ENCODE data around the gene VWA2. TPM values are rescaled to one million over a fixed set of nuclear protein-coding genes. Genes with fewer than 3 reads are reported as not detected.
A peak's percentile ranks its signal among the peaks of the same experiment; 100 is the strongest.

Gene VWA2
- total RNA-seq, 1 donor from 2014 or later, result not detected

DNA sequence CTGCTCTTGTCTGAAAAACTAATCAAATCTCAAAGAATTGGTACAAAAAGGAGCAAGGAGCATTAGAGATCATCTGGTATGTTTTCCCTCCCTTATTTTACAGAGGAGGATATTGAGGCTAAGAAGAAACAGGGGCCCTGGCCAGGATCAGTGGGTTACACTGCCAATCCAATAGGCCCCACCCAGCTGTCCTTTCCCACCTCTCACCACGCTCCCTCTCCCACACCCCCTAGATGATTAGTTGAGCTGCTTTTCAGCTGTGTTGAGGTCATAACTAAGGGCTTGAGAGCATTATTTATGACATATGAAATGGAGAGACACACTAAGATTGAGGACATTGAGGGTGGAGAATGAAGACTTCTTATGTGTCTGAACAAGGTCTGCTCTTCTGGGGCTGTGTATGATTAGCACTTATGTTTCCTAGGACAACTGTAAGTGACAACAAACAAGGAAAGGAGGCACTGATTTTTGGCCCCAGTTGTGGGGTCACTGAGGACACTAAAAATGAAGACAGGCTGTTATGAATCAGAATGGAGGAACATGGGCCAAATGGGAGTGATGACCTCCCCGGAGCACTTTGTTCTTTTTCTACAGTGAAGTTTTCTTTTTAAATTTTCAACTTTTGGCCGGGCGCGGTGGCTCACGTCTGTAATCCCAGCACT, 26.5 kb downstream of the VWA2 start:
- TF ChIP-seq, protein P1, sequence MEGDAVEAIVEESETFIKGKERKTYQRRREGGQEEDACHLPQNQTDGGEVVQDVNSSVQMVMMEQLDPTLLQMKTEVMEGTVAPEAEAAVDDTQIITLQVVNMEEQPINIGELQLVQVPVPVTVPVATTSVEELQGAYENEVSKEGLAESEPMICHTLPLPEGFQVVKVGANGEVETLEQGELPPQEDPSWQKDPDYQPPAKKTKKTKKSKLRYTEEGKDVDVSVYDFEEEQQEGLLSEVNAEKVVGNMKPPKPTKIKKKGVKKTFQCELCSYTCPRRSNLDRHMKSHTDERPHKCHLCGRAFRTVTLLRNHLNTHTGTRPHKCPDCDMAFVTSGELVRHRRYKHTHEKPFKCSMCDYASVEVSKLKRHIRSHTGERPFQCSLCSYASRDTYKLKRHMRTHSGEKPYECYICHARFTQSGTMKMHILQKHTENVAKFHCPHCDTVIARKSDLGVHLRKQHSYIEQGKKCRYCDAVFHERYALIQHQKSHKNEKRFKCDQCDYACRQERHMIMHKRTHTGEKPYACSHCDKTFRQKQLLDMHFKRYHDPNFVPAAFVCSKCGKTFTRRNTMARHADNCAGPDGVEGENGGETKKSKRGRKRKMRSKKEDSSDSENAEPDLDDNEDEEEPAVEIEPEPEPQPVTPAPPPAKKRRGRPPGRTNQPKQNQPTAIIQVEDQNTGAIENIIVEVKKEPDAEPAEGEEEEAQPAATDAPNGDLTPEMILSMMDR (IDR thresholded peaks at IDR 0.05; ENCODE audit: borderline replicate concordance), result no peak
- Histone ChIP-seq H3K4me3 (no peak overlapping the region), H3K4me1 (peaks cover 46% of the 10 kb centered on the region), H3K36me3 (no peaks in the 10 kb centered on the region), H3K27me3 (ENCODE audit: low read depth) (no peaks in the 10 kb centered on the region), H3K9me3 (replicated peaks) (no peaks in the 10 kb centered on the region), H3K27ac (replicated peaks) (peak overlapping the region; percentile 87)
- DNase-seq, result peak; percentile 55
- intact Hi-C loops (cut with micrococcal nuclease), result no loop called here

DNA sequence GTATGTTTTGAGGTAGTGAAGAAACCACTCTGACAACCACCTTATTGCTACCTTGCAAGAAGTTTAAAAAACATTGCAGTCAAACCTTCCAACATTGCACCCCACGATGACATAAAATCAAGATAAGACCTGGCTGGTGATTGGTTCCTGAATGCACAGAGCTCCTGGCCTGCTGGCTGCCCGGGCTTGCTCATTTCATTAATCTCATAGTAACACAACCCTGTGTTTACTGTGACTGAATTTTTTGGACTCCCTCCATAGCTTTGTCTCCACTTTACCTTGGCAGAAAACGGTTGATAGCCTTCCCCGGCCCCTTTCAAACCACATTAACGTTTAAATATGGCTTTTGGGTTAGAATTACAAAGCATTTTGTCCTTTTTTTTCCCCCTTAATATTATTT, 27.5 kb downstream of the VWA2 start:
- no peak for DNase-seq
- no peaks in the 10 kb centered on the region for H3K9me3 ChIP-seq (replicated peaks)
- no peaks in the 10 kb centered on the region for H3K36me3 ChIP-seq
- no peaks in the 10 kb centered on the region for H3K27me3 ChIP-seq (ENCODE audit: low read depth)
- peaks cover 47% of the 10 kb centered on the region for H3K4me1 ChIP-seq
- TF ChIP-seq, protein P1 (IDR thresholded peaks at IDR 0.05; ENCODE audit: borderline replicate concordance), result no peak
- H3K27ac ChIP-seq (replicated peaks), result peak overlapping the region; percentile 87
- intact Hi-C loops (cut with micrococcal nuclease), result no loop called here
- no peak overlapping the region for H3K4me3 ChIP-seq

DNA sequence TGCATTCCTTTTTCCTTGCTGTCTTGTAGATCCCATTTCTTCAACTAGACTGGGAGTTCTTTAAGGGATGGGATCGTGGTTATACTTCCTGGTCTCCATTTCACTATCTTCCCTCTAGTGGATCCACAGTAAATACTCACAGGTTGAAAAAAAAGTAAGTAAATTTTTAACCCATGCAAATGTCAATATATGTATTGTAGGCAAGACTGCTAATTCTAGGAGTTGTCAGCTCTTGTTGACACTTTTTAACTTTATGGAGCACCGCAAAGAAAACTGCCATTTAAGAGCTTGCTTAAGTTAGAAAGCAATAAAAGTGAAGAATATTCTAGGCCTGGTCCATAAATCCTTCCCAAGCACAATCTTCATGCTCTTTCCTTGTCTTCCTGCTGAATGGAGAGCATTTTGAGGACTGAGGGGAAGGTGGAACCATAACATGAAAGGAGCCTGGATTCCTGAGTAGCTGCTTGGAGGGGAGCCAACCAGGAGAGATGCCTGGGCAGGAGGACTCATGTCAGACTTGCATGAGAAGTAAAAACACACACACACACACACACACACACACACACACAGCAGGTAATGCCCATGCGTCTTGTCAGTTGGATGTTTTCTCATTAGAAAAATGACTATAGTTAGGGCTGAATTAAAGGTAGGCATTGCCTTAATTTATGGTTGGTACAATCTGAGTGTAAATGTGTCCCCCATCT, 32.2 kb downstream of the VWA2 start:
- TF ChIP-seq, protein P1 (IDR thresholded peaks at IDR 0.05; ENCODE audit: borderline replicate concordance), result no peak
- H3K9me3 ChIP-seq (replicated peaks), result no peaks in the 10 kb centered on the region
- H3K27ac ChIP-seq (replicated peaks), result peak overlapping the region; percentile 50
- intact Hi-C loops (cut with micrococcal nuclease), result no loop called here
- no peak overlapping the region for H3K4me3 ChIP-seq
- H3K27me3 ChIP-seq (ENCODE audit: low read depth), result no peaks in the 10 kb centered on the region
- no peak for DNase-seq
- no peaks in the 10 kb centered on the region for H3K36me3 ChIP-seq
- peaks cover 32% of the 10 kb centered on the region for H3K4me1 ChIP-seq

DNA sequence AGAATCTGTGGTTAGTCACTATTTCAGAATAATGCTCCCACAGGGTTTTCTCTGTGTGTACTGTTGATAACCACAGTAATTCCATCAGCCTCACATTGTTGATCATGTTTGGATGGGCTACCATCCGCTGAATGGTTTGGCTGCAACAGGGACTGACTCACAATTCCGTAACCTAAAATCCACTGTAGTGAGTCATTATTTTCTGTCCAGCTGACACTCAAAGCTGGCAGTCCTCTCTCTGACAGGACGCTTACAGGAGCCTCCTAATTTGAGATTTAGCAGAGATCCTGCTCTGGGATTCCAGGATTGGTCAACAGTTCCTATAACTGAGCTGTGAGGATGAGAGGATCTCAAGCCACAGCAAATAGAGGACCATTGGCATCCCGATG, 32.7 kb downstream of the VWA2 start:
- no peaks in the 10 kb centered on the region for H3K9me3 ChIP-seq (replicated peaks)
- no peak for DNase-seq
- TF ChIP-seq, protein P1 (IDR thresholded peaks at IDR 0.05; ENCODE audit: borderline replicate concordance), result no peak
- intact Hi-C loops (cut with micrococcal nuclease), result no loop called here
- H3K4me1 ChIP-seq, result peaks cover 30% of the 10 kb centered on the region
- peak overlapping the region; percentile 50 for H3K27ac ChIP-seq (replicated peaks)
- no peaks in the 10 kb centered on the region for H3K27me3 ChIP-seq (ENCODE audit: low read depth)
- no peaks in the 10 kb centered on the region for H3K36me3 ChIP-seq
- H3K4me3 ChIP-seq, result no peak overlapping the region

DNA sequence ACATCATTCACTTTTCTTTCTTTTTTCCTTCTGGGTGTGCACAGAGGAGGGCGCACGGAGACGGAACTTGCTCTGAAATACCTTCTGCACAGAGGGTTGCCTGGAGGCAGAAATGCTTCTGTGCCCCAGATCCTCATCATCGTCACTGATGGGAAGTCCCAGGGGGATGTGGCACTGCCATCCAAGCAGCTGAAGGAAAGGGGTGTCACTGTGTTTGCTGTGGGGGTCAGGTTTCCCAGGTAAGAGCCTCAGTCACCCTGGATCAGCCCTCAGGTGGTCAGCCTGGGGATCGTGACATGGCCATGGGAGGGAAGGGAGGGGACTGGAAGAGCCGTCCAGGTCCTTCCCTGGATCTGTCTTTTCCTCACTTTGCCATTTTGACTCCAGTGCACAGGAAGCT, 33.6 kb downstream of the VWA2 start:
- Histone ChIP-seq H3K4me3 (no peak overlapping the region), H3K27me3 (ENCODE audit: low read depth) (no peaks in the 10 kb centered on the region), H3K4me1 (peaks cover 30% of the 10 kb centered on the region), H3K36me3 (no peaks in the 10 kb centered on the region), H3K9me3 (replicated peaks) (no peaks in the 10 kb centered on the region), H3K27ac (replicated peaks) (no peak overlapping the region)
- intact Hi-C loops (cut with micrococcal nuclease), result no loop called here
- TF ChIP-seq, protein P1 (IDR thresholded peaks at IDR 0.05; ENCODE audit: borderline replicate concordance), result no peak
- no peak for DNase-seq

All from left ventricle myocardium inferior (tissue), 1 donor.